Astrocyte (in vitro differentiated cells and primary cell): ENCODE measurements around the gene CCDC178. TPM values are rescaled to one million over a fixed set of nuclear protein-coding genes. Genes with fewer than 3 reads are reported as not detected.
A peak's percentile ranks its signal among the peaks of the same experiment; 100 is the strongest.

Source experiments
- DNase-seq: peaks from one replicate; pipeline ENCODE4 v3.0.0-alpha.2; 2010; ENCODE audit warnings: low read depth
- FAIRE-seq: peaks from 2 replicates; lab custom pipeline; 2011; peaks lifted over from hg19 to GRCh38; lab: Jason Lieb, UNC
- H2AFZ ChIP-seq: 2 replicates; pipeline ENCODE4 v1.6.0; 2012; ENCODE audit warnings: low read depth, low read length, inconsistent platforms
- H3K27ac ChIP-seq: 2 replicates; pipeline ENCODE4 v1.5.1; 2011; ENCODE audit warnings: low read depth, low read length, inconsistent platforms
- H3K27me3 ChIP-seq: 2 replicates; pipeline ENCODE4 v1.6.0; 2011; ENCODE audit warnings: low read length, inconsistent platforms; ENCODE audit not compliant: insufficient read depth
- H3K36me3 ChIP-seq: 2 replicates; pipeline ENCODE4 v1.5.1; 2011; ENCODE audit warnings: low read length, inconsistent platforms; ENCODE audit not compliant: insufficient read depth
- H3K4me1 ChIP-seq: 2 replicates; pipeline ENCODE4 v1.5.1; 2011; ENCODE audit warnings: low read length, inconsistent platforms; ENCODE audit not compliant: insufficient read depth
- H3K4me2 ChIP-seq: 2 replicates; pipeline ENCODE4 v1.6.0; 2012; ENCODE audit warnings: low read length, inconsistent platforms
- H3K4me3 ChIP-seq: 2 replicates; pipeline ENCODE4 v1.5.1; 2011; ENCODE audit warnings: low read depth, mild to moderate bottlenecking, low read length, inconsistent platforms; ENCODE audit not compliant: insufficient read depth
- H3K79me2 ChIP-seq: 2 replicates; pipeline ENCODE4 v1.6.0; 2012; ENCODE audit warnings: mild to moderate bottlenecking, low read length, inconsistent platforms; ENCODE audit not compliant: insufficient read depth
- H3K9ac ChIP-seq: 2 replicates; pipeline ENCODE4 v1.6.0; 2012; ENCODE audit warnings: mild to moderate bottlenecking, low read length, inconsistent platforms
- H3K9me3 ChIP-seq: 2 replicates; pipeline ENCODE4 v1.5.1; 2012; ENCODE audit warnings: low read depth, mild to moderate bottlenecking, low read length, inconsistent platforms; ENCODE audit not compliant: insufficient read depth
- H4K20me1 ChIP-seq: 2 replicates; pipeline ENCODE4 v1.6.0; 2012; ENCODE audit warnings: low read length, inconsistent platforms; ENCODE audit not compliant: insufficient read depth
- H3K27ac Mint-ChIP-seq: one replicate; pipeline ENCODE4 v1.8.0; 2021; ENCODE audit warnings: mild to moderate bottlenecking, mixed read lengths; ENCODE audit not compliant: unreplicated experiment
- H3K27me3 Mint-ChIP-seq: one replicate; pipeline ENCODE4 v1.8.0; 2021; ENCODE audit warnings: low read depth, mixed read lengths; ENCODE audit not compliant: unreplicated experiment
- H3K36me3 Mint-ChIP-seq: one replicate; pipeline ENCODE4 v1.8.0; 2021; ENCODE audit warnings: low read depth, mixed read lengths; ENCODE audit not compliant: unreplicated experiment
- H3K4me1 Mint-ChIP-seq: one replicate; pipeline ENCODE4 v1.8.0; 2021; ENCODE audit warnings: low read depth, mixed read lengths; ENCODE audit not compliant: unreplicated experiment
- H3K4me3 Mint-ChIP-seq: one replicate; pipeline ENCODE4 v1.8.0; 2021; ENCODE audit warnings: mild to moderate bottlenecking, moderate library complexity, mixed read lengths; ENCODE audit not compliant: unreplicated experiment
- H3K9me3 Mint-ChIP-seq: one replicate; pipeline ENCODE4 v1.8.0; 2021; ENCODE audit warnings: mild to moderate bottlenecking, mixed read lengths; ENCODE audit not compliant: unreplicated experiment
- CTCF ChIP-seq: IDR thresholded peaks from 2 replicates; pipeline ENCODE4 v1.5.1; 2011; ENCODE audit warnings: low read depth, mild to moderate bottlenecking, inconsistent platforms, low read length, moderate library complexity; ENCODE audit not compliant: insufficient read depth
- EZH2 ChIP-seq: IDR thresholded peaks from 2 replicates; pipeline ENCODE4 v1.6.1; 2012; ENCODE audit warnings: mild to moderate bottlenecking, low read length, inconsistent platforms; ENCODE audit not compliant: insufficient read depth
- total RNA-seq: library from RNA; stranded (reverse); gene quantifications from 2 replicates; pipeline ENCODE4 v1.2.1, GENCODE V29; 2021

Gene CCDC178
- total RNA-seq, 1 donor from 2014 or later: 0.30 TPM

- no peaks in the 10 kb centered on the region for H4K20me1 ChIP-seq
- no peaks in the 10 kb centered on the region for H3K9me3 Mint-ChIP-seq
- no peak overlapping the region for H3K9ac ChIP-seq
- H3K4me2 ChIP-seq: no peak overlapping the region
- no peak for DNase-seq
- H3K4me3 ChIP-seq: no peak overlapping the region
- H3K27me3 ChIP-seq: no peaks in the 10 kb centered on the region
- TF ChIP-seq EZH2: no peak
- TF ChIP-seq CTCF: no peak
- H3K27ac ChIP-seq: no peak overlapping the region
- H3K27ac Mint-ChIP-seq: no peak overlapping the region
- H3K9me3 ChIP-seq: no peaks in the 10 kb centered on the region
- H2AFZ ChIP-seq: no peak overlapping the region
- H3K4me1 Mint-ChIP-seq: peaks cover 7% of the 10 kb centered on the region
- H3K36me3 ChIP-seq: no peaks in the 10 kb centered on the region
- FAIRE-seq: no peak
- no peak overlapping the region for H3K4me3 Mint-ChIP-seq
- H3K36me3 Mint-ChIP-seq: no peaks in the 10 kb centered on the region
- H3K27me3 Mint-ChIP-seq: no peaks in the 10 kb centered on the region
- H3K79me2 ChIP-seq: no peaks in the 10 kb centered on the region
- peaks cover 3% of the 10 kb centered on the region for H3K4me1 ChIP-seq
These were observed 32.0 kb upstream of the CCDC178 start for GRCh38 chr18:33472509-33472908.

- FAIRE-seq (no peak), DNase-seq (peak; percentile 89)
- peaks cover 3% of the 10 kb centered on the region for H3K4me1 ChIP-seq
- H3K9me3 ChIP-seq: no peaks in the 10 kb centered on the region
- Mint-ChIP-seq H3K4me3 (no peak overlapping the region), H3K4me1 (peaks cover 7% of the 10 kb centered on the region), H3K27me3 (no peaks in the 10 kb centered on the region), H3K9me3 (no peaks in the 10 kb centered on the region), H3K27ac (no peak overlapping the region), H3K36me3 (no peaks in the 10 kb centered on the region)
- H3K27ac ChIP-seq: peak overlapping the region; percentile 25
- no peaks in the 10 kb centered on the region for H3K27me3 ChIP-seq
- no peaks in the 10 kb centered on the region for H3K79me2 ChIP-seq
- no peaks in the 10 kb centered on the region for H4K20me1 ChIP-seq
- no peak overlapping the region for H2AFZ ChIP-seq
- no peak overlapping the region for H3K4me3 ChIP-seq
- H3K4me2 ChIP-seq: peak overlapping the region; percentile 37
- no peaks in the 10 kb centered on the region for H3K36me3 ChIP-seq
- TF ChIP-seq CTCF (no peak), EZH2 (no peak)
- no peak overlapping the region for H3K9ac ChIP-seq
These were observed 29.7 kb upstream of the CCDC178 start for GRCh38 chr18:33470216-33470615.

GRCh38 chr18:33469699-33470098 lies 29.2 kb upstream of the CCDC178 start:
- H3K9ac ChIP-seq: no peak overlapping the region
- FAIRE-seq: no peak
- peak; percentile 71 for DNase-seq
- peak overlapping the region; percentile 25 for H3K27ac ChIP-seq
- H4K20me1 ChIP-seq: no peaks in the 10 kb centered on the region
- no peak for TF ChIP-seq EZH2
- no peak for TF ChIP-seq CTCF
- Mint-ChIP-seq H3K27ac (no peak overlapping the region), H3K4me1 (peaks cover 7% of the 10 kb centered on the region), H3K9me3 (no peaks in the 10 kb centered on the region), H3K4me3 (no peak overlapping the region), H3K36me3 (no peaks in the 10 kb centered on the region), H3K27me3 (no peaks in the 10 kb centered on the region)
- H3K9me3 ChIP-seq: no peaks in the 10 kb centered on the region
- H3K4me2 ChIP-seq: peak overlapping the region; percentile 37
- no peak overlapping the region for H3K4me3 ChIP-seq
- no peaks in the 10 kb centered on the region for H3K36me3 ChIP-seq
- no peaks in the 10 kb centered on the region for H3K27me3 ChIP-seq
- no peak overlapping the region for H2AFZ ChIP-seq
- no peaks in the 10 kb centered on the region for H3K79me2 ChIP-seq
- peaks cover 3% of the 10 kb centered on the region for H3K4me1 ChIP-seq
